HG03025 (cell line): Measurements from ENCODE around the gene CD46.

Experiments used
- ATAC-seq: cut with Tn5 transposase; IDR thresholded peaks from one replicate; pipeline ENCODE4 v1.9.1; 2021; ENCODE audit warnings: mild to moderate bottlenecking, moderate library complexity; ENCODE audit not compliant: unreplicated experiment, low FRiP score

Gene CD46

DNA sequence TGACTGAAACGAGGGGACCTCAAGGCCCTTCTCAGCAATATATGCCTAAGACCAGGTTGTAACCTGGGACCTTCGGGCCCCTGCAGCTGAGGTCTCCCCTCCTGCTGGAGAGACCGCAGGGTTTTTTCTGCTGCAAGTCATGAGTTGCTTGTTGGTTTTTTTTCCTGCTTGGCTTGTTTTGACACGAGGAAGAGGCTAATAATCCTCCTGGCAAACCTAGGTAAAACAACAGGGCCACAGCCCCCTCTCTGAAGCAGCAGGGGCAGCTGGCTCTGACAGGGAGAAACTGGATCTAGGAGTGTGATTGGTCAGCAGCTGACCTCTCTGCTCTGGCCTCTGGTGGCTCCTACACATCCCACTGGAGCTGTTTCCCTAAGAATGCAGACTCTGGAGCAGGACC is 90.0 kb downstream of the CD46 start:
- no peak for ATAC-seq

DNA sequence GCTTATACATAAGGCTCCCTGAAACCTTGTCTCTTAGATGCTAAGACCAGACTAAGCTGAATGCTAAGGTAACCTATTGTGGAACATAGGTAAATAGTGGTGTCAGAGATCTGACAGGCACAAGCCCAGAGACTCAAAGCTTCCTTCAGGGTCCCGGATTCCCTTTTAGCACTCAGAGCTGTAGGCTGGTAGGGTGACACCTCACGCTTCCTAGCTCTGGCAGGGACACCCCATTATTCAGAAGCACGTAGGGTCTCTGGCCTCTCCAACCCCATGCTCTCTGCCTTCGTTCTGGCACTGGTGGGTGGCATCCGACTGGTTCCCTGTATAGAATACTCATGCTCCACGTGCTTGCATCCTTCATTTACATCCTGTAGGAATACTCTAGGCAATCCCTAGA is 90.7 kb downstream of the CD46 start:
- ATAC-seq: no peak

DNA sequence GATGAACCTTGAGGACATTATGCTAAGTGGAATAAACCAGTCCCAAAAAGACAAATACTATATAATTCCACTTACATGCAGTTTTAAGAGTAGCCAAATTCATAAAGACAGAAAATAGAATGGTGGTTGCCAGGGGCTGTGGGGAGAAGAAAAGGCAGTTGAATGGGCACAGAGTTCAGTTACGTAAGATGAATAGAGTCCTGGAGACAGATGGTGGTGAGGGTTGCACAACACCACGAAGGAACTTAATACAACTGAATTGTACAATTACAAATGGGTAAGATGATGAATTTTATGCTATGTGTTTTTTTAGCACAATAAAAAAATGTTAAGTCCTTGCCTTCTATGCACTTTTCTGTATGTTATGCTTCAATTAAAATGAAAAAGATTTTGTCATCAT is 92.5 kb downstream of the CD46 start:
- ATAC-seq: no peak
